HG03039 (cell line): ENCODE measurements around the gene PIK3C2G.

Experiments
- ATAC-seq: cut with Tn5 transposase; IDR thresholded peaks from one replicate; pipeline ENCODE4 v1.9.1; 2021; ENCODE audit warnings: mild to moderate bottlenecking, moderate library complexity; ENCODE audit not compliant: unreplicated experiment

Gene PIK3C2G

DNA sequence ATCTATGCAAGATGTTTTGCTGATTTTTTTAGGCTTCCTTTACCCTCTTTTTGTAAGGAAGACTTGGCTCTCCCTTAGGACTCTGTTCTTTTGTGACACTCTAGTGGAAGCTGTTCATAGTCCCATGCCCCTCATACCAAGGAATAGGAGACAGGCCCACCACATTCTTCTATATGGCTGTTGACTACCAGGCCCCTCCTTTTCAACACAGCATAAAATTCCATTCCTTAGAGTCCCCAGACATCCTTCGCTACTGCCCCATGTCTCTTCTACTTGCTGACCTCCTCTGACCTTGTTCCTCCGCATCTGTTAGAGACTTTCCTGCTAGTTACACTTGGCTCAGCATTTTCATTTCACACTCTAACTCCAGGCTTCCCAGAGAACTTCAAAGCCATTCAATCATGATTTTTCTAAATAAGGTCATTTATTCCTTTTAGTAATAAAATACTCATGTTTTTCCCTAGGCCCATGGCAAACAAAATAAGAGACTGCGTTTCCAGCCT, 9.7 kb downstream of the PIK3C2G start:
- ATAC-seq: no peak

DNA sequence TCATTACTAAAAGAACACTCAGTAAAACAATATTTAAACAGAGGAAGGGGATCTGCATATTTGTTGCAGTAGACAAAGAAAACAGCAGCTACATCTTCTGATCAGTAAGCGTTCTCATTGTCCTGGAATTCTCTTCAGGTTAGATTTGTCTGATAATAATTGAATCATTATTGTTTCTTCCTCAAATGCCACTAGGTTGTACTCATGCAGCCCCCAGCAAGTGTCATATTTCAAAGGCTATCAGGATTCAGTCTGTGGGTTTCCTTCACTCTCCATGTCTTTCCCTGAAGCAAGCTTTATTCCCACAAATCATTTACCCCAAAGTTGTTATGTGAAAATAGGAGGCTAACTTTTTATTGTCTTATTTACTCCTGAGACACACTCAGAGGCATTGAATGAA, 14.7 kb downstream of the PIK3C2G start:
- ATAC-seq: no peak

DNA sequence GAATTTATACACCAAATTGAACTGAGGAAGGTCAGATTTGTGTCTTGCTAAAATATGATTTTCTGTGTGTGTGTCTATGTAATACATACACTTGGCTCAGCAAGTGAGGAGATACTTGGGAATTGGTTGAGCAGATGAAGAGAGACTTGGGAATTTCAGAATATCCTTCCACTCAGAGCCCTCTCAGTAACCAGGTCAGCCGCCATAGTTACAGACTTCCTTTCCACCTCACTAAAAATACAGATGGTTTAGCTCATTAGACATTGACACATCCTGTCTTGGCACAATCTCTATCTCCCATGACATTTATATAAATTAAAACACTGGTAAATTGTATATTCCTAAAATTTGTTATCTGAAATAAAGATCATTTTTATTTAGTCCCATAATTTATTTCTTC, 15.9 kb downstream of the PIK3C2G start:
- ATAC-seq: no peak

DNA sequence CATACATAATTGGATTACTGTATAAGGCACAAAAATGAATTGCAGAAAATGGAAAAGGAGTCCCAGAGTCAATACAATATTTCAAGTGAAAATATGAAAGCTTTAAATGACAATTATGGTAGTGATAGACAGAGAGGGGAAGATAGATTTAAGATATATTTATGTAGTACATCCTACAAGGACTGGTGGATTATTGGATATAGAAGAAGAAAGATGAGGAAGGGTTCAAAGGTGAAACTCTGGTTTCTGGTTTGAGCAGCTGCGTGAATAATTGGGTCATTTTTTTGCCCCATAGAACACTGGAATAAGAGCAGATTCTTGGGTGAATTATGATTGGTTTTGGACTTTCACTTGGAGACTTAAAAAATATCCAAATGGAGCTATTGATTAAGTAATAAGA, 19.4 kb downstream of the PIK3C2G start:
- ATAC-seq: no peak

DNA sequence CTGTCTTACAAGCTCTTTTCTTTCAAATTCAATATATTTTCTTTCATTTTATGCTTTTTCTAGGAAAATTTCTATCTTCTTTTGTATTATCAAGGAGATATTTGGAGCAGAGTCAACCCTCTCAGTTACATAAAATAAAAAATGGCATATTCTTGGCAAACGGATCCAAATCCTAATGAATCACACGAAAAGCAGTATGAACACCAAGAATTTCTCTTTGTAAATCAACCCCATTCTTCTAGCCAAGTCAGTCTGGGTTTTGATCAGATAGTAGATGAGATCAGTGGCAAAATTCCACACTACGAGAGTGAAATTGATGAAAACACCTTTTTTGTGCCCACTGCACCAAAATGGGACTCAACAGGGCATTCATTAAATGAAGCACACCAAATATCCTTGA, 20.6 kb downstream of the PIK3C2G start:
- ATAC-seq: no peak

DNA sequence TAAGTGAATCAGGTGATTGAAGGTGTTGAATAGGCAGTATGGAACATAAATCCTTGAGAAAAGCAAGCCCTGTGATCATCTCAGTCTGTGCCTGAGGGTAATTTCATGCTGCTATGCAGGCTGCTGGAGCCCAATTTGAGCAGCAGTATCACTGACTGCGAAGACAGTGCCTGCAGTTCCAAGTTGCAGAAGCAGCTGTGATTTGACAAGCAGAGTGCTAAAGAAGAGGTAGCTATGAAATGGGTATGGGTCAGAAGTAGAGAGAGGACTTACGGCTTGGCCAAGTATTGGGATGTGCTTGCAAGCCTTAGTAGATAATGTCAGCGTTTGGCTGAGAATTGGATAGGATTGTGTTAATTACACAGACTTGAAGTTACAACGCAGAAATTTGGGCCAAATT, 22.5 kb downstream of the PIK3C2G start:
- ATAC-seq: no peak

DNA sequence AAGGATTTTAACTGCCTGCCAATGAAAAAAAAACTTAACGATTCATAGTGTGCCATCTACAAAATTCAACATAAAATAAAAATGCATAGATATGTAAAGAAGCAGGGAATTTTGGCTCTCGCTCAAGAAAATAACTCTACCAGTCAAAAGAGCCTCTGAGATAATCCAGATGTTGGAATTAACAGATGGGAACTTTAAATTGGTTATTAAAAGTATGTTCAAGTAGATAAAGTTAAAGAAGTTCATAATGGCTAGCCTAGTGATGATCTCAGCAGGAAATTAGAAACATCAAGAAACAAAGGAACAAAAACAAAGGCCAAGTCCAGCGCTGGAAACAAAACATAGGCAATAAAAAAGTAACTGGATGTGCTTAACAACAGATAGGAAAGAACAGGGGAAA, 23.1 kb downstream of the PIK3C2G start:
- ATAC-seq: no peak

DNA sequence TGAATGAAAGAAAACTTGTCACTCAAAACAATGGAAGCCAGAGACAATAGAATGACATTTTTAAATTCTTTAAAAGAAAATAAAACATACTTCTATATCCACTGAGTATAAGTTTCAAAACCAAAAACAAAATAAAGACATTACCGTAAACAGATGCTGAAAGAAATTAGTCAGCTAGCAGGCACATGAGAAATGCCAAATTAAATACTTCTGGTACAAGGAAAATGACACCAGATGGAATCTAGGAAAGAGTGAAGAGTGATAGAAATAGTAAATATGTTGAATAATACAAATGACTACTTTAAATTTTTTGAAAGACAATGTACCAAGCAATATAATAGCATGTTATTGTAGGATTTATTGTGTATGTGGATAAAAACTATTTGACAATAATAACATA, 23.8 kb downstream of the PIK3C2G start:
- no peak for ATAC-seq

DNA sequence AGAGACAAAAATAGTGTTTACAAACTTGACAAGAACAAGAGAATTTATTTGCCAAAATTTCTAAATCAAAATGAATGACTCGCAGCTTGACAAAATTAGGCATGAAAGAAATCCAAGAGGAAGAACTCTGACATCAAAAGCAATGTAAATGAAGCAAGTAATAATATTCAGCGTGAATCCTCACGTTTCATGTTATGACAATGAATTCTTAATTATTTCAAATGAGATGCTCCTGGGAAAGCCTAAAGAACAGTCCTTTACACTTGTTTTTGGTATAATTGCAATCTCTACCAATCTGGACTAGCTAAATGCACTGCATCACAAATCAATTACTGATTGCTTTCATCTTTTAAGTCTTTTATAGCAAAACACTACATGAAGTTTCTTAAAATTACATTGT, 29.1 kb downstream of the PIK3C2G start:
- ATAC-seq: no peak

DNA sequence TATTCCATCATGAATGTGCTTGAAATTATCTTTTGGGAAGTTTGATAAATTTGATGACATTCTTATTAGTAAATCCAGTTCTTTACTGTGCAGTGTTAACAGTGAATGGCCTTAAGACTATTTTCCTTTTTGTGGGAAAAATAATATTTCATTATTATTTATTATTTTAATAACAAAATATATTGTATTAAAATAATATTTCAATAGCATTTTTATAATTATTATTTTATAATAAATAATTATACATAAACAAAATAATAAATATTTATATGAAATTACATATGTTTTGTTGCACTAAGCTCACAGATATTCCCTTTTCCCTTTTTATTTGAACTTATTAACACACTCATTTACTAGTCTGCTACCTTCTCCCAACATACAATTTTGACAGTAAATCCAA, 33.6 kb downstream of the PIK3C2G start:
- no peak for ATAC-seq

DNA sequence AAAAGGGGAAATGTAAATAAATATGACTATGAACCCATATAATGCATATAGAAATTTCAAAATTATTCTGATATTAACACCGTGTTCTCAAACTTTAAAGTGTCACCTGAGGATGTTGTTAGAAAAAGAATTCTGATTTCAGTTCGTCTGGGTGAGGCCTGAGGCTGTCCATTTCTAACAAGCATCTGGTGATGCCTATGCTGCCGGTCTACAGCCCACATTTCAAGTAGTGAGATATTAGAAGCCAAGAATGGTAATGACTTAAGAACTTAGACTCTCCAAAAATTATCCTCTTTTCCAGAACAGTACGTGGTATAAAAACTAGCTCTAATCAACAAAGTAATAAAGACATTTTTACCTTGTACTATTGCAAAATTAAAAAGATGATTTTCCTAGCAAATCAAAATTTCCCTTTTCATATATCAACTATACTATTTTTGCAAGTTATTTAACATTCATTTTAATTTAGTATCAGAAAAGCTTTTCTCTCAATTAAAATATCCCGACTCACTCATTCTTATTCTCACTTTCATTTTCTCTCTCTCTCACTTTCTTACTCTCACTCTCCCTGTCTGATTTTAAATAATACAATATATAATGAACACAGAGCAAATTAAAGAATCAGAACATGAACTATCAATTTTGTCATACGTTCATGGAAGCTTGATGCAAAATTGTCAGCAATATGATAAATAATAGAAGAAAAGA, 35.0 kb downstream of the PIK3C2G start:
- ATAC-seq: no peak

DNA sequence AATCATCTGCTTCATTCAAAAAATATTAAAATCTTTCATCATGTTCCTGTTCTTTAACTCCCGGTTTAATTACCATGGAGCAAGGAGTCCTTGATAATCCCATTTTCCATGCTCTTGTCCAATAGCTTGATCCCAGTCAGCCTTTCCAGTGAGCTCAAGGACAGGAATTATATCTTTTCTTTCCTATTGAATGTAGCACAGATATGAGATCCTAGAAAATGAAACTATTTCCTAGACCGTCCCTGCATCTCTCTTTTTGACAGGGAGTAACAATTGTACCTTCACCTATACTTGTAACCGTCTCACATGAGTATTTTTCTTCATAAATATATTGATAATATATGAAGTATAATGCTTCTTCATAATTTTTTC, 35.6 kb downstream of the PIK3C2G start:
- no peak for ATAC-seq

DNA sequence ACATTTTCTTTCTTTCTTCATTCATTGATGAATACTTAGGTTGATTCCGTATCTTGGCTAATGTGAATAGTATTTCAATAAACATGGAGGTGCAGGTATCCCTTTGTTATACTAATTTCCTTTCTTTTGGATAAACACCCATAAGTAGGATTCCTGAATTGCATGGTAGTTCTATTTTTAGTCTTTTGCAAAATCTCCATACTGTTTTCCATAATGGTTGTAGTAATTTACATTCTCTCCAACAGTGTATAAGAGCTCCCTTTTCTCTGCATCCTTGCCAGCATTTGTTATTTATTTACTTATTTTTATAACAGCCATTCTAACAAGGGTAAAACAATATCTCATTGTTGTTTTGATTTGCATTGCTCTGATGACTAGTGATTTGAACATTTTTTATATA, 36.6 kb downstream of the PIK3C2G start:
- ATAC-seq: no peak

DNA sequence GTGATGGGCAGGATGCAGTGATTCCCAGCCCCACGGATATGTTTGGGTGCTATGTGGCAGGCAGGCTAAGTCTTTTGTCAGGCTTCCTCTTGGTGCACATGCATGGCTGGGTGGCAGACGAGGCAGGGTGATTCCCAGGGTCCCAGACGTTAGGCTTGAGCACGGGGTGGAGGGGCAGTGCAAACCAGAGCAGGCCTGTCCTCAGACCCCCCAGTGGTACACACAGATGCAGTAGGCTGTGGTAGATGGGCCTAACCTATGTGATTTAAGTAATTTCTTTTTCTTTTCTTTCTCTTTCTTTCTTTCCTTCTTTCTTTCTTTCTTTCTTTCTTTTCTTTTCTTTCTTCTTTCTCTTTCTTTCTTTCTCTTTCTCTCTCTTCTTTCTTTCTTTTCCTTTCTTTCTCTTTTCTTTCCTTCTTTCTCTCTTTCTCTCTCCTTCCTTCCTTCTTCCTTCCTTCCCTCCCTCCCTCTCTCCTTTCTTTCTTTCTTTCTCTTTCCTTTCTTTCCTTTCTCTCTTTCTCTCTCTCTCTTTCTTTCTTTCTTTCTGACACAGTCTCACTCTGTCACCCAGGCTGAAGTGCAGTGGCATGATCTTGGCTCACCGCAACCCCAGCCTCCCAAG, 41.6 kb downstream of the PIK3C2G start:
- no peak for ATAC-seq

DNA sequence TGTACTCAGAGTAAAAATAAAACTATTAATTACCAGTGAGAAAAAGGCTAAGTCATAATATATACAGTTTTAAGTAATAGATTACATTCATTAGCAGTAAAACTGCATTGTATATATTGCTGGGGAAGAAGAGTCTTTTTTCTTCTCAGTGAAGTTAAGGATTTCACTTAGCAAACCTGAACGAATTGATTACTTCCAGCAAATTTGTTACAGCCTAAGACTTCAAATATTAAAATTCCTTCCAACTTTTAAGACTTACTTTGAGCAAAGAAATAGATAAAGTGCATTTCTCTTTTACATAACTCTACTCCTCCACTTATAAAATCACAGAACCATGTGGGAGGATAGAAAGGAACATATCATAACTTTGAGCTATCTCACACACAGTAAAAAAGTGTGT, 43.3 kb downstream of the PIK3C2G start:
- ATAC-seq: no peak

DNA sequence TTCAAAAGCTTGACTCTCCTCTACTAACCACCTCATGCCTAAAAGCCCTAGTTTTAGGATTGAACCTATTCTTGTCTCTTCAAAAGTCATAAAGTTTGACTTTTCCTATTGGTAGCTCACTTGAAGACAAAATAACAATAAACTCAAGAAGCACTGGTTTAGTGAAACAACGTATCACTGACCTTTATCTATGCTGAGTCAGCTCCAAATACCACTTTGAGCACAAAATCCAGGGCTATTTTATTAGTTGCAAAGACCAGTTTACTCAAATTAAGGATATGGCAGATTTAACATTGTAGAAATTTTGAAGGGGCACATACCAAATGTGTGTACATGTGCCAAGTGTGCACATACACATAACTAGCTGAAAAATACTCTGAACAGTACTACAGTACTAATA, 45.0 kb downstream of the PIK3C2G start:
- no peak for ATAC-seq

DNA sequence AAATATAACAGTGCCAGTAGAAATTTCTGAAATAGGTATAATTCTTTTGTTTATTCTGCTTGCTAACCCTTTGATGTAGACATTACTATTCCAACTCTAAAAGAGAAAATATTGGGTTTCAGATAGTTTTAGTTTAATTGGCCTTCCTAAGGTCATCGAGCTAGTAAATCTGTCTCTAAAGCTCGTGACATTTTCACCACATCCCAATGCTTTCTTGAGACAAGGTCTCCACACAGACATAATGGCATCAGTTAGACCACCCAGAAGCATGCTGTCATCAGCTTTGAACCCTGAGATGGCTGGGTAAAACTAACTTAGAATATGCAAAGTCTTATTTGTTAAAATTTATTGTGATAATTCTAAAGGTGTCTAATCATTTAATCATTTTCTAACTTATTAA, 52.0 kb downstream of the PIK3C2G start:
- no peak for ATAC-seq

DNA sequence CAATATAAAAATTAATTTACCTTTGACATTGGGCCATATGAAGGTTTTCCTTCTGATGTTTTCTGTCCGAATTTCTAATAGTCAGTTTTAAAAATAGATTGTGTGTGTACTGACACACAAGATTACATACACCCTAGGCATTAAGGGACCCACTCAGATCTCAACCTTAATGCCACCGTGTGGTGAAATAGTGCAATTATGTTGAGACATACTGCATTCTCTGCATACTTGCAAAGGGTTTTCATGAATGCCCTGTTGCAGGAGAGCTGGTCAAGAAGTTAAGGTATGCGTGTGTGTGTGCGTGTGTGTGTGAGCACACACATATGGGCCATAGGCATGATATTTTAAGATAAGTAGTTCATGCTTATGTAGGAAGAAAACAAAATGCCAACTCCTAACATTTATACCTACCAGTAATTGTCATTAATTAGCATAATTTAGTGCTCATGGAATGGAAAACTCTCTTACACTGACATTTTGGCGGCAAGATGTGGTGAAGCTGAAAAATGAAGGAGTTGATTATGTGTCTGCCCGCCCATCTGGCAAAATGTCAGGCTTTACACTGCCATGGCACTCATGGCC, 58.8 kb downstream of the PIK3C2G start:
- ATAC-seq: no peak

DNA sequence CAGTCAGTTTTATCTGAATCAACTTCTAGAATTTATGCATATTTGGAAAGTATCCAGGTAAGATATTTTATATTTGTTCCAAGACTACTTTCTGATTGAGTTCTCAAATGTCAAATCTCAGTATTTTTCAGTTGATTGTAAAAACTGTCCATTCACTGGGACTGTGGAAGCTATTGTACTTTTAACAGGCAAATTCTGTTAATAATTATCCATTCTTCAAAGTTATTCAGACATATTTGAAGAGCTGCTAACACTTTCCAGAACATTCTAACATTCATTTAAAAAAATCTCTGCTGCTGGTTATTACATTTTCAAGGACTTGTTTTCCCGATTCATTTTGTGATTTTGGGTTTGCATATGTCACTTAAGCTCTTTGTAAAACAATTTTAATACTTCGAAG, 59.7 kb downstream of the PIK3C2G start:
- ATAC-seq: no peak

DNA sequence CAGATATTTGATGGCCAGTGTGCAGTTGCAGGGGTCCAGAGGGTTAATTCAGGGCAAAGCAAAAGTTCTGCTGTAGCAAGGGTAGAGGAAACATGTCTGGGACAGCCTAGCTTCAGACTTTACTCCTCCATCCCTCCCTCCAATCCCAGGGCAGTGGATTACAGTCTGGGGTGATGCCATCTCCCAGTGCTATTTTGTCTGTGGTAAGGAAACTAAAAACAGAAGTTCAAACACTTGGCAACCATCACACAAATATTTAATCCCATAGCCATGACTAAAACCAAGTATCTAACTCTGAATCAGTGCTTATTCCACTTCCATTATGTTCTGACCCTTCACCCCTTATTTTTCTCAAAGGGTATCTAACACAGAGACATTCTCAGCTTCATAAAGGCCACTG, 61.8 kb downstream of the PIK3C2G start:
- no peak for ATAC-seq

DNA sequence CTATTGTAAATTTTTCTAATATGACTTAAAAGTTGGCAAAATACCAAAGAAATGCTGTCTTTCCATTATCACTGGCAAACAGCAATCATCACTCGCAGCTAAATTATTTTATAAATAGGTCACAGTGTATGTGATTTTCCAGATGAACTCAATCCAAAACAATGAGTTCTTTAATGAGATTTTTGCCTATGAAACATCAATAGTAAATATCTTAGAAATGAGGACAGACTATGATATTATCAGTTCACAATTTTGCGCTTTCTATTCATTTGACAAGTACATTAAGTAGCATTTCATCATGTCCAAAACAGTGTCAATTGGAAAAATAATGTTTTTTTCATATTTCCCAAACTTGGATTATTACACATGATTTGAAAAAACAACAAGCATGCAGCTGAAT, 65.7 kb downstream of the PIK3C2G start:
- no peak for ATAC-seq

DNA sequence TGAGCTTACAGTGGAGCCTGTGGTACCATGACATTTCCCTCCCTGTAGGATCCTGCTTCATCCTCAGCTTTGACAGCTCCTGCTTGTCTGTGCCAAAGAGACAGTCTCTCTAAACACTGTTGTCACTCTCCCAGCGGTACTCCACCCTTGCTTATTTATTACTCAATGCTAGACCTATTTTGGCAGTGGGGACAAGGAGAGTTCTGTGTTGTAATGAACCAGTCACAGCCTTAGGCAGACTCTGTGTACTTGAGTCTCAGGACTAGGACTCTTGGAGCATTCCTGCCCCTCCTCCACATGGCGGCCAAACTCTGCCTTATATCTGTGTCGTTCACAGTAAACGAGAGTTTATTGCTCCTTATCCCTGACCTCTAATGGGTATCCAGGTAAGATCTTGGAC, 70.9 kb downstream of the PIK3C2G start:
- no peak for ATAC-seq

DNA sequence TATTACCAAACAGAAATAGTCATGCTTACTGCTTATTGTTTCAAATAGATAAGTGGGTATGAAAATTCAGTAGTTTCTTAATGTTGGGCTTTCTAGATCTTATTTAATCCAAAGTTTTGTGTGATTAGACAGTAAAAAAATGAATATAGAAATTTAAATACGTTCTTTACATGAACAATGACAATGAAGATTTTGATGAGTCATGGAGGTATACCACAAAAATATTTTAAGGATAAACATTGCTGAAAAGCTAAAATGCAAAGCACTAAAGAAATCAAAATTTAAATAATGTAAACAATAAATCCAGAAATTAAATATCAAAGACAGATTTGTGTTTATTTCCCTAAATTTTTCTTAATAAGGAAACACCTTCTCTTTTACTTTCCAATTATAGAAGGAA, 78.3 kb downstream of the PIK3C2G start:
- no peak for ATAC-seq
